Suppressor macrophage treated with lipopolysaccharide for 1 hour (primary cell): Measurements from ENCODE around the gene ZNF423.

ENCODE experiments used
- DNase-seq, 3 donors: peaks; one replicate each; pipeline ENCODE4 v3.0.0-alpha.2; 2020 to 2022

Gene ZNF423

GRCh38 chr16:49716339-49716934, 139.5 kb downstream of the ZNF423 start:
- no peak for DNase-seq

- no peak for DNase-seq
Observed at GRCh38 chr16:49713770-49714169, 142.1 kb downstream of the ZNF423 start.

GRCh38 chr16:49712542-49712941, 143.4 kb downstream of the ZNF423 start:
- no peak for DNase-seq

- DNase-seq, result no peak
Observed at GRCh38 chr16:49712106-49712505, 143.8 kb downstream of the ZNF423 start.

GRCh38 chr16:49709057-49709456, 146.9 kb downstream of the ZNF423 start:
- DNase-seq, result no peak

GRCh38 chr16:49708491-49708890, 147.4 kb downstream of the ZNF423 start:
- DNase-seq, result no peak

- no peak for DNase-seq
Observed at GRCh38 chr16:49706620-49707355, 149.1 kb downstream of the ZNF423 start.

GRCh38 chr16:49704586-49705155, 151.2 kb downstream of the ZNF423 start:
- DNase-seq, result peak in 2 of 3 donors; percentile 1 to 8

- DNase-seq, result no peak
Observed at GRCh38 chr16:49703483-49703882, 152.4 kb downstream of the ZNF423 start.

- no peak for DNase-seq
Observed at GRCh38 chr16:49701789-49702494, 154.0 kb downstream of the ZNF423 start.

- DNase-seq, result no peak
Observed at GRCh38 chr16:49701065-49701685, 154.7 kb downstream of the ZNF423 start.

GRCh38 chr16:49700251-49701064, 155.5 kb downstream of the ZNF423 start:
- no peak for DNase-seq

GRCh38 chr16:49699841-49700175, 156.1 kb downstream of the ZNF423 start:
- no peak for DNase-seq

GRCh38 chr16:49698931-49699840, 156.7 kb downstream of the ZNF423 start:
- no peak for DNase-seq

GRCh38 chr16:49698453-49698815, 157.5 kb downstream of the ZNF423 start:
- DNase-seq, result no peak

GRCh38 chr16:49697631-49698452, 158.1 kb downstream of the ZNF423 start:
- DNase-seq, result no peak

GRCh38 chr16:49696414-49697101, 159.4 kb downstream of the ZNF423 start:
- no peak for DNase-seq

GRCh38 chr16:49695782-49696413, 160.0 kb downstream of the ZNF423 start:
- no peak for DNase-seq

- no peak for DNase-seq
Observed at GRCh38 chr16:49693445-49693844, 162.5 kb downstream of the ZNF423 start.
